Mesenteric fat pad (tissue), 1 donor: ENCODE measurements around the gene LLGL2. TPM values are rescaled to one million over a fixed set of nuclear protein-coding genes. Genes with fewer than 3 reads are reported as not detected.
"Not testable (repeated sequence)": the region's sequence is repeated elsewhere in the genome, so short reads cannot be mapped to it uniquely, and the experiment has no call there.

Experiments used
- DNase-seq: peaks from one replicate; pipeline ENCODE4 v3.0.0-alpha.2; 2020; ENCODE audit warnings: low spot score
- long read RNA-seq: library from polyadenylated mRNA; unstranded; transcript quantifications from one replicate; pipeline ENCODE4 v2.0.0, GENCODE V29; 2020
- total RNA-seq: library from RNA; stranded (reverse); fragmentation: NEBNext Ultra II Directional; extraction: Animal tissue kit (Norgen Biotek cat#: 25700); gene quantifications from one replicate; pipeline ENCODE4 v1.2.1, GENCODE V29; 2021
- donor health status: DM: yes; HTN: yes; CAD: no.

LLGL2 gene
- 8.2 TPM for total RNA-seq
- long read RNA-seq, partial matches to known transcripts = 6 of 13 reads
- long read RNA-seq, other reads (novel, unspliced or antisense) = 7 of 13 reads

- DNase-seq = no peak
Measured at GRCh38 chr17:75524970-75525805, at the start of gene LLGL2. Gene LLGL2, plus strand, starts transcription at chr17:75525697. Its CDS starts 17,730 bp downstream, at chr17:75543427.

GRCh38 chr17:75475851-75476250, 49.6 kb upstream of the LLGL2 start:
- DNase-seq = no peak

GRCh38 chr17:75476271-75476671, 49.2 kb upstream of the LLGL2 start:
- DNase-seq = no peak

- DNase-seq = no peak
Measured at GRCh38 chr17:75476752-75477489, 48.6 kb upstream of the LLGL2 start.

- not testable (repeated sequence) for DNase-seq
Measured at GRCh38 chr17:75477490-75477862, 48.0 kb upstream of the LLGL2 start.

- no peak for DNase-seq
Measured at GRCh38 chr17:75478508-75478907, 47.0 kb upstream of the LLGL2 start.

- DNase-seq = no peak
Measured at GRCh38 chr17:75480281-75480680, 45.2 kb upstream of the LLGL2 start.

- no peak for DNase-seq
Measured at GRCh38 chr17:75481194-75482068, 44.1 kb upstream of the LLGL2 start.

GRCh38 chr17:75482098-75482942, 43.2 kb upstream of the LLGL2 start:
- DNase-seq = no peak

GRCh38 chr17:75485688-75486087, 39.8 kb upstream of the LLGL2 start:
- no peak for DNase-seq

GRCh38 chr17:75486151-75486550, 39.3 kb upstream of the LLGL2 start:
- no peak for DNase-seq

GRCh38 chr17:75486951-75487350, 38.5 kb upstream of the LLGL2 start:
- no peak for DNase-seq

- DNase-seq = no peak
Measured at GRCh38 chr17:75487351-75488070, 38.0 kb upstream of the LLGL2 start.

GRCh38 chr17:75488693-75489510, 36.6 kb upstream of the LLGL2 start:
- no peak for DNase-seq

GRCh38 chr17:75489511-75489955, 36.0 kb upstream of the LLGL2 start:
- no peak for DNase-seq

GRCh38 chr17:75490173-75490743, 35.2 kb upstream of the LLGL2 start:
- no peak for DNase-seq

- DNase-seq = no peak
Measured at GRCh38 chr17:75490953-75491649, 34.4 kb upstream of the LLGL2 start.

- DNase-seq = no peak
Measured at GRCh38 chr17:75491680-75492079, 33.8 kb upstream of the LLGL2 start.
